K562 (cell line): Measurements from ENCODE around the gene OSBPL7. TPM values are rescaled to one million over a fixed set of nuclear protein-coding genes. Genes with fewer than 3 reads are reported as not detected.

Experiments
- BCL6 ChIP-seq: fragments of 250-450 bp; sonication (Bioruptor Pico); IDR thresholded peaks from 2 replicates; pipeline ENCODE4 v1.4.0; 2020
- CC2D1A ChIP-seq: fragments of 450-650 bp; IDR thresholded peaks from 2 replicates; pipeline ENCODE4 v1.6.1; 2017; ENCODE audit warnings: mild to moderate bottlenecking
- DMBX1 ChIP-seq: fragments of 250-450 bp; sonication (Bioruptor Pico); IDR thresholded peaks from 2 replicates; pipeline ENCODE4 v1.8.0; 2022; ENCODE audit warnings: inconsistent platforms, mild to moderate bottlenecking, moderate library complexity, borderline replicate concordance
- E4F1 ChIP-seq: fragments of 250-450 bp; sonication (Bioruptor Pico); IDR thresholded peaks from 2 replicates; pipeline ENCODE4 v1.5.0; 2021; ENCODE audit warnings: mild to moderate bottlenecking, borderline replicate concordance
- GABPB2 ChIP-seq: fragments of 250-450 bp; sonication (Bioruptor Pico); conservative IDR thresholded peaks from 2 replicates; pipeline ENCODE4 v1.5.1; 2021; ENCODE audit warnings: mild to moderate bottlenecking
- HMGXB4 ChIP-seq: sonication (generic); formaldehyde crosslinking; IDR thresholded peaks from 2 replicates; pipeline ENCODE4 v1.8.1; 2023; ENCODE audit warnings: mild to moderate bottlenecking, missing genetic modification reagents
- KLF1 ChIP-seq: fragments of 450-650 bp; IDR thresholded peaks from 2 replicates; pipeline ENCODE4 v1.6.1; 2016; ENCODE audit warnings: missing genetic modification characterization, missing compliant biosample characterization
- KLF16 ChIP-seq: IDR thresholded peaks from 2 replicates; pipeline ENCODE4 v1.6.1; 2016; ENCODE audit warnings: antibody characterized with exemption
- PREB ChIP-seq: sonication (generic); formaldehyde crosslinking; IDR thresholded peaks from 2 replicates; pipeline ENCODE4 v1.8.1; 2023; ENCODE audit warnings: mild to moderate bottlenecking, missing genetic modification reagents
- PRPF4 ChIP-seq: fragments of 200-400 bp; formaldehyde crosslinking; IDR thresholded peaks from one replicate; pipeline ENCODE4 v1.6.1; 2017; ENCODE audit warnings: low read length, low read depth, mild to moderate bottlenecking; ENCODE audit not compliant: insufficient read depth, poor library complexity, severe bottlenecking
- SIRT6 ChIP-seq: IDR thresholded peaks from one replicate; pipeline ENCODE4 v1.6.1; 2012; ENCODE audit warnings: low read depth, mild to moderate bottlenecking, control low read depth, inconsistent platforms, low read length, moderate library complexity
- SMARCA4 ChIP-seq: fragments of 450-650 bp; IDR thresholded peaks from 2 replicates; pipeline ENCODE4 v1.6.1; 2016
- SNAPC5 ChIP-seq: fragments of 250-450 bp; sonication (Bioruptor Pico); IDR thresholded peaks from 2 replicates; pipeline ENCODE4 v1.8.0; 2021; ENCODE audit warnings: moderate library complexity, mild to moderate bottlenecking, inconsistent platforms
- SOX6 ChIP-seq: fragments of 450-650 bp; IDR thresholded peaks from 2 replicates; pipeline ENCODE4 v1.6.1; 2014; ENCODE audit warnings: mild to moderate bottlenecking
- ZBTB9 ChIP-seq: fragments of 450-650 bp; formaldehyde crosslinking; IDR thresholded peaks from 2 replicates; pipeline ENCODE4 v1.4.0; 2020; ENCODE audit warnings: mild to moderate bottlenecking, moderate library complexity
- ZNF124 ChIP-seq: sonication (generic); formaldehyde crosslinking; IDR thresholded peaks from 2 replicates; pipeline ENCODE4 v1.8.1; 2022; ENCODE audit warnings: missing genetic modification reagents
- ZNF175 ChIP-seq: fragments of 200-800 bp; sonication (Bioruptor generic); IDR thresholded peaks from 2 replicates; pipeline ENCODE4 v1.6.1; 2016; ENCODE audit warnings: low read depth, mild to moderate bottlenecking, missing genetic modification characterization, missing compliant biosample characterization
- ZNF655 ChIP-seq: fragments of 250-450 bp; sonication (Bioruptor Pico); IDR thresholded peaks from 2 replicates; pipeline ENCODE4 v1.5.0; 2021
- ZNF696 ChIP-seq: fragments of 250-450 bp; sonication (Bioruptor Pico); conservative IDR thresholded peaks from 2 replicates; pipeline ENCODE4 v1.4.0; 2020; ENCODE audit warnings: mild to moderate bottlenecking, moderate library complexity
- polyA plus RNA-seq, 8 experiments: library from polyadenylated mRNA; depleted of rRNA in 4 of 8; stranded (reverse) in 5 of 8; unstranded in 3 of 8; fragments of >200 nt; fragmentation: Nextera tagmentation in 2 of 8; fragmentation: Illumina TruSeq in 1 of 8; extraction: Ambion mirVana in 2 of 8; extraction: Trizol in 1 of 8; gene quantifications; 2 replicates each; pipeline versions ENCODE4 v1.2.1 to v1.2.3, GENCODE V29; 2011 to 2014; ENCODE audit warnings: inconsistent platforms in 1 of 8, missing spikeins in 1 of 8
- total RNA-seq, 7 experiments: library from RNA; depleted of rRNA in 6 of 7; stranded (reverse); fragments of >200 nt in 6 of 7; fragmentation: Illumina TruSeq in 2 of 7; extraction: Trizol in 2 of 7; gene quantifications; 2 replicates each; pipeline versions ENCODE4 v1.2.1 to v1.2.3, GENCODE V29; 2011 to 2021; ENCODE audit warnings: low replicate concordance in 1 of 7

OSBPL7 gene
- total and polyA plus RNA-seq, 9 of the 15 experiments (the other 6 are each of a cell fraction or from before 2014, with no cell fraction given) = 0.32 to 11.9 (median 5.8) TPM

GRCh38 chr17:47850692-47851573, 29.3 kb upstream of the OSBPL7 start, which contains the start of gene SP6 (continued):
- no peak for TF ChIP-seq HMGXB4
- no peak for TF ChIP-seq SMARCA4
- TF ChIP-seq PREB (CRISPR knock-in tag) = no peak
- TF ChIP-seq SOX6 = no peak; the same call in 1 of the 2 replicates
- no peak for TF ChIP-seq KLF1 (tag)
- no peak for TF ChIP-seq ZNF655 (CRISPR knock-in tag)
- no peak for TF ChIP-seq BCL6 (CRISPR knock-in tag)
- TF ChIP-seq ZNF124 (CRISPR knock-in tag) = no peak
- no peak for TF ChIP-seq KLF16
- TF ChIP-seq GABPB2 = no peak
- no peak for TF ChIP-seq E4F1 (CRISPR knock-in tag)
- TF ChIP-seq ZNF696 = no peak
- peak; percentile 25; the same call in 1 of the 2 replicates for TF ChIP-seq DMBX1
- no peak for TF ChIP-seq SIRT6
- no peak for TF ChIP-seq CC2D1A
- TF ChIP-seq ZBTB9 (CRISPR knock-in tag) = no peak
- no peak for TF ChIP-seq PRPF4
- no peak for TF ChIP-seq SNAPC5 (CRISPR knock-in tag)
- TF ChIP-seq ZNF175 = 0 out of 2 replicates have a peak, but pooled peaks have one; percentile 21
